Measurements from ENCODE around the gene NR2F6. TPM values are rescaled to one million over a fixed set of nuclear protein-coding genes. Genes with fewer than 3 reads are reported as not detected.

NR2F6 gene
- polyA plus RNA-seq, 1 experiment: 28.0 TPM

GRCh38 chr19:17243211-17243829, 2.4 kb downstream of the NR2F6 start:
- TF ChIP-seq, protein P1, sequence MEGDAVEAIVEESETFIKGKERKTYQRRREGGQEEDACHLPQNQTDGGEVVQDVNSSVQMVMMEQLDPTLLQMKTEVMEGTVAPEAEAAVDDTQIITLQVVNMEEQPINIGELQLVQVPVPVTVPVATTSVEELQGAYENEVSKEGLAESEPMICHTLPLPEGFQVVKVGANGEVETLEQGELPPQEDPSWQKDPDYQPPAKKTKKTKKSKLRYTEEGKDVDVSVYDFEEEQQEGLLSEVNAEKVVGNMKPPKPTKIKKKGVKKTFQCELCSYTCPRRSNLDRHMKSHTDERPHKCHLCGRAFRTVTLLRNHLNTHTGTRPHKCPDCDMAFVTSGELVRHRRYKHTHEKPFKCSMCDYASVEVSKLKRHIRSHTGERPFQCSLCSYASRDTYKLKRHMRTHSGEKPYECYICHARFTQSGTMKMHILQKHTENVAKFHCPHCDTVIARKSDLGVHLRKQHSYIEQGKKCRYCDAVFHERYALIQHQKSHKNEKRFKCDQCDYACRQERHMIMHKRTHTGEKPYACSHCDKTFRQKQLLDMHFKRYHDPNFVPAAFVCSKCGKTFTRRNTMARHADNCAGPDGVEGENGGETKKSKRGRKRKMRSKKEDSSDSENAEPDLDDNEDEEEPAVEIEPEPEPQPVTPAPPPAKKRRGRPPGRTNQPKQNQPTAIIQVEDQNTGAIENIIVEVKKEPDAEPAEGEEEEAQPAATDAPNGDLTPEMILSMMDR (IDR thresholded peaks at IDR 0.05; ENCODE audit: insufficient read depth, low read depth, low read length): no peak

DNA sequence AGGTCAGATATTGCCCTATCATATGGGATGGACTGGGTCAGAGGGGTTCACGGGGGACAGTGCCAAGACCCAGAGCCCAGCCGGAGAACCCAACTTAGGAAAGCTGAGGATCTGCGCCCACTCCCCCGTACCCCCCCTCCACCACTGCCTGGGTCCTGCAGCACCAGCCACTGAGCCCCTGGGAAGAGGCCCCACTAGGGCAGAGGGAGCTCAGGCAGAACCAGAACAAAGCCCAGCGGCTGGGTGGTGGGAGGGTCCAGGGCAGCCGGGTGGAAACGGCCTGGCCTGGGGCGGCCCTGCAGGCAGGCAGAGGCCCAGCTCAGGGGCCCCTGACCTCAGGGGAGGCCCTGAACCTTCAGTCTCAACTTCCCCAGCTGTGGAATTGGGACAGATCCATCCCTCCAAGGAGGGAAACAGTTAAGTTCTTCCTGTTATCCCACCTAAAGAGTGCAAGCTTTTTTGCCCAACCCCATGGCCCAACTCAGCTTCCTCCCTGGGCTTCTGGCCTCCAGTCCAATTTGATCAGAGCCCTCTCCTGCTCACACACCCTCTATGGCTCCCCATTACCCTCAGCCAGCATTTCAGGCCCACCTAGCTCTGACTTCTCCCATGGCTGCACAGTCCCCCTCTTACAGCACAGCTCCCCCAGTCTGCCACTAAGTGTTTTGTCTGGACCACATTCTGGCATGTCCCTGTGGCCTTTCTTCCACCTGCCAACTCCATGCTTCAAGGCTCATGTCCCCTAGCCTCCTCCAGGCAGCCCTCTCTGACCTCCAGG, 3.1 kb downstream of the NR2F6 start:
- no peak for DNase-seq (ENCODE audit: low read depth)
- CTCF ChIA-PET: interaction anchor here (0.6 to 2.3 kb wide), 5 partner anchors 7 to 39 kb away, joined by 3 to 14 read pairs (median 3); partner anchors contain the start of gene ANKLE1
- TF ChIP-seq, protein P1 (IDR thresholded peaks at IDR 0.05; ENCODE audit: insufficient read depth, low read depth, low read length): no peak
- Histone ChIP-seq H3K36me3 (ENCODE audit: control insufficient read depth, insufficient read depth, low read length) (peaks cover 11% of the 10 kb centered on the region), H3K27me3 (ENCODE audit: control insufficient read depth, insufficient read depth, low read length) (no peaks in the 10 kb centered on the region), H3K4me3 (ENCODE audit: low read depth, low read length) (peak overlapping the region; percentile 5; the same call in 1 of the 2 replicates)
- POLR2A ChIA-PET: interaction anchor here (0.8 kb wide), 1 partner anchor 16 kb away, joined by 3 read pairs; the partner anchor contains the start of gene OCEL1

More at GRCh38 chr19:17243211-17243829, 2.4 kb downstream of the NR2F6 start:
- no peaks in the 10 kb centered on the region for H3K27me3 ChIP-seq (ENCODE audit: control insufficient read depth, insufficient read depth, low read length)
- DNase-seq (ENCODE audit: low read depth): no peak
- CTCF ChIA-PET: interaction anchor here (0.6 to 2.3 kb wide), 6 partner anchors 8 to 39 kb away, joined by 3 to 14 read pairs (median 3); partner anchors contain the start of gene ANKLE1
- peaks cover 8% of the 10 kb centered on the region for H3K36me3 ChIP-seq (ENCODE audit: control insufficient read depth, insufficient read depth, low read length)
- POLR2A ChIA-PET: no interaction called here
- peak overlapping the region; percentile 96 for H3K4me3 ChIP-seq (ENCODE audit: low read depth, low read length)

DNA sequence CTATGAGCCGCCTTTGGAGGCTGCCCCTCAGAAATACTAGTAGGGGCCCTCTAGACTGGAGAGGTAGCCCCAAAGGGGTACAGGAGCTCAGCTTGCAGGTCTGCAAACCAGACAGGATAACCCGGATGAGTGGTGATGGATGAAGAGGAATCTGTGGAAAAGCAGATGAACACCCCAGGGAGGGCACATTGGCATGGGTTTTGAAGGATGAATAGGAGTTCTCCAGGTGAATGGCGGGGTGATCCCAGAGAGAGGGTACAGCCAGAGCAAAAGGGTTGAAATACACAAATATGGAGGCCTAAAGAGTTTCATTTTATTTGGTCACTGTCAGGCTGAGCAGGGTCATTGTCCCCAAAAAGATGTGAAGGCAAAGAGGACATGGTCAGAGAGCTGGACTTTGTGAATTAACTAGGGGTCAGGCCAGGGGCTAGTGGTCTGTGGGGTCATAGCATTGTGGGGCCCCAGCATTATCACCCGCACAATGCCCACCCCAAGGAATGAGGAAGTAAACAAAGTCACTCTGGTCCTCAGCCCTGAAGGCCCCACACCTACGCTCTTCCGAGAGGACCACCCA, 4.8 kb downstream of the NR2F6 start:
- TF ChIP-seq, protein P1 (IDR thresholded peaks at IDR 0.05; ENCODE audit: insufficient read depth, low read depth, low read length): no peak
- CTCF ChIA-PET: no interaction called here
- peaks cover 11% of the 10 kb centered on the region for H3K36me3 ChIP-seq (ENCODE audit: control insufficient read depth, insufficient read depth, low read length)
- H3K27me3 ChIP-seq (ENCODE audit: control insufficient read depth, insufficient read depth, low read length): no peaks in the 10 kb centered on the region
- no peak overlapping the region for H3K4me3 ChIP-seq (ENCODE audit: low read depth, low read length)
- DNase-seq (ENCODE audit: low read depth): no peak
- POLR2A ChIA-PET: interaction anchor here (0.6 kb wide), 1 partner anchor 16 kb away, joined by 6 read pairs; no protein-coding TSS in a partner anchor

- H3K27me3 ChIP-seq (ENCODE audit: control insufficient read depth, insufficient read depth, low read length): no peaks in the 10 kb centered on the region
- H3K36me3 ChIP-seq (ENCODE audit: control insufficient read depth, insufficient read depth, low read length): peaks cover 11% of the 10 kb centered on the region
- TF ChIP-seq, protein P1 (IDR thresholded peaks at IDR 0.05; ENCODE audit: insufficient read depth, low read depth, low read length): no peak
- POLR2A ChIA-PET: no interaction called here
- DNase-seq (ENCODE audit: low read depth): no peak
- CTCF ChIA-PET: no interaction called here
- H3K4me3 ChIP-seq (ENCODE audit: low read depth, low read length): no peak overlapping the region
Measured at GRCh38 chr19:17240062-17240752, 5.5 kb downstream of the NR2F6 start.

Measured in BJ (cell line).